GM18511 (cell line): ENCODE results near the gene TNFSF10.
"Not testable (repeated sequence)": the region's sequence is repeated elsewhere in the genome, so short reads cannot be mapped to it uniquely, and the experiment has no call there.

ENCODE experiments used
- ATAC-seq: cut with Tn5 transposase; IDR thresholded peaks from one replicate; pipeline ENCODE4 v1.9.1; 2021; ENCODE audit warnings: mild to moderate bottlenecking, moderate library complexity; ENCODE audit not compliant: unreplicated experiment

TNFSF10 gene

DNA sequence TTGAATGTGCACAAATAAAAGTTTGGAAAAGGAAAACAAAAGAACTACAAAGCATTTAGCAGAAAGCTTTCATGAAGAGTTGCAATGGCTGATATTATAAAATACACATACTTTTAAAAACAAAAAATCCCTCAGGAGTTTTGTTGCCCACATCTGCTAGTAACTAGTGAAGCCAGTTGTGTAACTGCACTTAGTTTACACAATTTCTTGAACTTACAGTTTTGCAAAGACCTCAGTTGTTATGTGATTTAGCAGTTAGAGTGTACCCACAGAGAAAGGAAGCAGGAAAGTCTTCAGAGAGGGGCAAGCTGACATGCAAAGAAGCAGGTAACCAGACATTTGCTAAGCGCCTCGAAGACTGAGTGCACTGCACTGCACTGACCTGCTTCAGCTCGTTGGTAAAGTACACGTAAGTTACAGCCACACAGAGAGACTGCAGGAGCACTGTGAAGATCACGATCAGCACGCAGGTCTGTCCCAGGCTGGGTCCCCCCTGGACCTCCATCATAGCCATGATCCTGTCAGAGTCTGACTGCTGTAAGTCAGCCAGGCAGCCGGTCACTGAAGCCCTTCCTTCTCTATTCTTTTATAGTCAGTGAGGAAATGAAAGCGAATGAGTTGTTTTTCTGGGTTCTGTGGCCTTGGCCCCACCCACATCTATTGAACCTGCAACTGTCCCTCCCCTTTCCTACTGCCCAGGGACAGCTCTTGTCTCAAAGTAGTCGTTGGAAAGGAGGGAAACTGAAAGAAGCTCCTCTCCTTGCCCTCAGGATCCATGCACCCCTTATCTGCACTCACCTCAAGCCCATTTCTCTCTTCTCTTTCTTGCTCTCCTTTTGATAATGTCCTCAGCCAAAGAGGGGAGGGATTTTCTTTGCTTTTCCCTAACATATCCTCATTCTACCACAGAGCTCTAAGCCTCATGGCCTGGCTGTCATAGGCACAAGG is at the start of gene TNFSF10:
Gene TNFSF10 (minus strand): TSS at position 560 of the 948 bp plus-strand sequence. CDS start 46 bp downstream, at position 514.
- ATAC-seq: peak; percentile 90

- ATAC-seq: no peak
Measured at GRCh38 chr3:172569128-172570008, 46.1 kb upstream of the TNFSF10 start.

DNA sequence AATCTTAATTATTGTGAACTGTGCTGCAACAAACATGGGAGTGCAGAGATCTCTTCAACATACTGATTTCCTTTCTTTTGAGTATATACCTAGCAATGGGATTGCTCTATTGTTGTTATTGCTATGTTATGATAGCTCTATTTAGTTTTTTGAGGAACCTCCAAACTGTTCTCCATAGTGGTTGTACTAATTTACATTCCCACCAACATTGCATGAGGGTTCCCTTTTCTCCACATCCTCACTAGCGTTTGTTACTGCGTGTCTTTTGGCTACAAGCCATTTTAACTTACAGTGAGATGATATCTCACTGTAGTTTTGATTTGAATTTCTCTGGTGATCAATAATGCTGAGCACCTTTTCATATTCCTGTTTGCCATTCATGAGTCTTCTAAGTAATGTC is 45.5 kb upstream of the TNFSF10 start:
- no peak for ATAC-seq

- ATAC-seq: not testable (repeated sequence)
Measured at GRCh38 chr3:172566785-172567184, 43.6 kb upstream of the TNFSF10 start.

DNA sequence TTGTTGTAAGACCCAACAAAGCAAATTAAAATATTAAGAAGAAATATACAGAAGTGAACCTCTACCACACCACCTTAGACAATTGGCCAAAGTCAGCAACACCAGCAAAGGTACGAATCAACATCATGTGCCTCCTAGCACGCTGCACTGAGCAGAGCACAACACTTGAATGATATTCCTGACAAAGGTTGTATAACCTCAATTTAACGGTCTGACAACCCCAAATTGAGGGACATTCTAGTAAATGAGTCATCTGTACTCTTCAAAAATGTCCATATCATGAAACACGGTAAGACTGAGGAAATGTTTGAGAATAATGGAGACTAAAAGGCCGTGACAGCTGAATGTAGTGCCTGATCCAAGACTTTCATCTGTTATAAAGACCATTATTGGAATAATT is 41.3 kb upstream of the TNFSF10 start:
- ATAC-seq: no peak

GRCh38 chr3:172562871-172563865 is 39.9 kb upstream of the TNFSF10 start:
- peak; percentile 71 for ATAC-seq

- ATAC-seq: peak; percentile 35
Measured at GRCh38 chr3:172561897-172562640, 38.8 kb upstream of the TNFSF10 start.

DNA sequence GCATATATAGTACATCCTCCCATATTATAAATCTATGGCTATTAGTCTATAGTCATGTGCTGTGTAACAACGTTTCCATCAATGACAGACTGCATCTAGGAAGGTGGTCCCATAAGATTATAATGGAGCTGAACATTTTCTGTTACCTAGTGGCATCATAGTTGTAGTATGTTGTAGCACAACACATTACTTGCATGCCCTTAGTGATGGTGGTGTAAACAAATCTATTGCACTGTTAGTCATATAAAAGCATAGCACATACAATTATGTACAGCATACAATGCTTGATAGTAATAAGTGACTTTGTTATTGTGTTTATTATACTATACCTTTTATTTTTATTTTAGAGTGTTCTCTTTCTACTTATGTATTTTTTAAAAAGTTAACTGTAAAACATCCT is 37.4 kb upstream of the TNFSF10 start:
- no peak for ATAC-seq

- no peak for ATAC-seq
Measured at GRCh38 chr3:172560026-172560425, 36.8 kb upstream of the TNFSF10 start.

- no peak for ATAC-seq
Measured at GRCh38 chr3:172559020-172559419, 35.8 kb upstream of the TNFSF10 start.

- no peak for ATAC-seq
Measured at GRCh38 chr3:172557515-172558220, 34.4 kb upstream of the TNFSF10 start.

GRCh38 chr3:172553526-172554252 is 30.5 kb upstream of the TNFSF10 start:
- no peak for ATAC-seq

GRCh38 chr3:172552607-172553006 is 29.4 kb upstream of the TNFSF10 start:
- no peak for ATAC-seq

GRCh38 chr3:172551874-172552273 is 28.6 kb upstream of the TNFSF10 start:
- ATAC-seq: no peak

GRCh38 chr3:172550347-172550943 is 27.2 kb upstream of the TNFSF10 start:
- ATAC-seq: peak; percentile 73

- ATAC-seq: no peak
Measured at GRCh38 chr3:172549144-172549543, 25.9 kb upstream of the TNFSF10 start.

- ATAC-seq: peak; percentile 61
Measured at GRCh38 chr3:172546628-172547214, 23.5 kb upstream of the TNFSF10 start.

GRCh38 chr3:172546105-172546504 is 22.9 kb upstream of the TNFSF10 start:
- no peak for ATAC-seq
